Activated naive CD4-positive, alpha-beta T cell treated with Interleukin-2 at 50 U/mL for 16 hours (primary cell): ENCODE measurements around the gene IL1F10.
"Not testable (repeated sequence)": the region's sequence is repeated elsewhere in the genome, so short reads cannot be mapped to it uniquely, and the experiment has no call there.

Experiments
- DNase-seq: peaks from one replicate; pipeline ENCODE4 v3.0.0-alpha.2; 2020

Gene IL1F10

GRCh38 chr2:113084249-113085000 lies 16.7 kb downstream of the IL1F10 start:
- no peak for DNase-seq

GRCh38 chr2:113085542-113085941 lies 17.8 kb downstream of the IL1F10 start:
- no peak for DNase-seq

GRCh38 chr2:113088213-113088992 lies 20.6 kb downstream of the IL1F10 start:
- DNase-seq: no peak

- DNase-seq: no peak
Observed at GRCh38 chr2:113089916-113090315, 22.1 kb downstream of the IL1F10 start.

GRCh38 chr2:113091231-113091896 lies 23.6 kb downstream of the IL1F10 start:
- DNase-seq: no peak

DNA sequence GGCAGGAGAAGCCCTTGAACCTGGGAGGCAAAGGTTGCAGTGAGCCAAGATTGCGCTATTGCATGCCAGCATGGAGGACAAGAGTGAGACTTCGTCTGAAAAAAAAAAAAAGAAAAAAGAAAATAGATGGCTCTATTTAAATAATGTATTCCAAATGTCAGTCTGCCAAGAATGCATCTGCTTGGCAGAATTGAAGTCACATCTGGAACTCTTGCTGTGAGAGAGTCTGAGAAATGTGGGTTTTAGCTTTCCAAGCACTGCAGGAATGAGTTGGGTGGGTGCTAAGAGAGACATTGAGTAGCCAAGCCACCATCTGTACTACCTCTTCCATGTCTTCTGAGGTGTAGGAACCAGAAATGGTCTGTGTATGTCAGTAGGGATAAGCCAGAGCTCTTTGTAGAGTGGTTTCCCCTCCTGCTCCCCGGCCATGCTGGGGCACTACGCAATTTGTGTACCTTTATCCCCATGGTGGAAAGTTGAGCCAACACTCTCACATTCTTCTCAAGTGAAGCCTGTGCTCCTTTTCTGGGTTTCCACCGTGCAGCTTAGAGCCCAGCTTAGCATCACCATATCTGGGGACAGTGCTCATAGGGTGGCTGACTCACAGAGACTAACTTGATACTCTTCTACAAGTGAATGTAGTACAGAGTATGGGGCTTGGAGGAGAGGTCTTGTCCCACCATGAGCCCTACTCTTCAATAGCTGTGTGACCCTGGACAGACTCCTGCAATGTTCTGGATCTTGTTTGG lies 25.3 kb downstream of the IL1F10 start:
- DNase-seq: no peak

DNA sequence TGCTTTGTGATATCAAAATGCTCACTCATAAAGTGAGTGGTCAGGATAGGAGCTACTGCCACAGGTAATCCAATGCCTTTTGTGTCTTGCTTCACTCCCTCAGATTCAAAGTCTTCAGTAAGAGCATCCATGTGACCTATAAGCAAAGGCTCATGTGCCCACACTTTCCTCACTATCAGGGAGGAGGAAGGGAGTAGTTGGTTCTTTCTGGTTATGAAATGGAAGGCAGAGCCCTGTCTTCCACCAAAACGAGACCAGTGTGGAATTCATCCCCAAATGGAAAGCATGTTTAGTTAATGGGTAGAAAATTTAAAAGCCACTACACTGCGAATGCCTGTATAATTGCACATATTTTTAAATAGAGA lies 25.8 kb downstream of the IL1F10 start:
- no peak for DNase-seq

GRCh38 chr2:113096306-113096705 lies 28.5 kb downstream of the IL1F10 start:
- not testable (repeated sequence) for DNase-seq

- DNase-seq: not testable (repeated sequence)
Observed at GRCh38 chr2:113096842-113097618, 29.3 kb downstream of the IL1F10 start.

DNA sequence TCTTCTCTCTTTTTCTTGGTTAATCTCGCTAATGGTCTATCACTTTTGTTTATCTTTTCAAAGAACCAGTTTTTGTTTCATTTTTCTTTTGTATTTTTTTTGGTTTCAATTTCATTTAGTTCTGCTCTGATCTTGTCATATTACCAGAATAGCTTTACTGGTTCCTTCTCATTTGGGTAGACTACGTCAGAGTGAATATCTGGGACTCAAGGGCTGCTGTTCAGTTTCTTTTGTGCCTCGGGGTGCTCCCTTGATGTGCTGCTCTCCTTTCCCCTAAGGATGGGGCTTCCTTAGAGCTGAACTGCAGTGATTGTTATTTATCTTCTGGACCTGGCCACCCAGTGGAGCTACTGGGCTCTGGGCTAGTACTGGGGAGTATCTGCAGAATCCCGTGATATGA lies 30.3 kb downstream of the IL1F10 start:
- DNase-seq: peak; percentile 5

DNA sequence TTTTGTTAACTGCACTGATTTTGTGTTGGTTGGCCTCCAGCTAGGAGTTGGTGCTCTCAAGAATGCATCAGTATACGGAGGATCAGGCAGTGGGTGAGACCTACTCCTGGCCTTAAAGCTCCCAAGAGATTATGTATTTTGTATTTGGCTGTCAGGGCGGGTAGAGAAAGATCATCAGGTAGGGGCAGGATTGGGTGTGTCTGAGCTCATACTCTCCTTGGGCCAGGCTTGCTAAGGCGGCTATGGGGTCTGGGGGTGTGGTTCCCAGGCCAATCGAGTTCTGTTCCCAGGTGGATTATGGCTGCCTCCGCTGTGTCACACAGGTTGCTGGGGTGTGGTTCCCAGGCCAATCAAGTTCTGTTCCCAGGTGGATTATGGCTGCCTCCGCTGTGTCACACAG lies 30.8 kb downstream of the IL1F10 start:
- no peak for DNase-seq

DNA sequence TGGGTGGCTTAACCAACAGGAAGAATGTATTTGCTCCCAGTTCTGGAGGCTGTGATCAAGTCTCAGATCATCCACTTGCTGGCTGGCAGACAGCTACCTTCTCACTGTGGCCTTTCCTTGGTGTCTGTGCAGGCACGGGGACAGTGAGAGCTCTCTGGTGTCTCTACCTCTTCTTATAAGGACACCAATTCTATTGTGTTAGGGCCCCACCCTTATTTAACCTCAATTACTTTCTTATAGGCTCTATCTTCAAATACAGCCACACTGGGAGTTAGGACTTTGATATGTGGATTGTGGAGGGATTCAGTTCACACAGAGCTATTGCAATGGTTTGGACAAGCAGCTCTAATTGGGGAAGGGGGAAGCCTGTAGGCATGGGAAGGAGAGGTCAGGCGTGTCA lies 34.4 kb downstream of the IL1F10 start:
- DNase-seq: no peak

DNA sequence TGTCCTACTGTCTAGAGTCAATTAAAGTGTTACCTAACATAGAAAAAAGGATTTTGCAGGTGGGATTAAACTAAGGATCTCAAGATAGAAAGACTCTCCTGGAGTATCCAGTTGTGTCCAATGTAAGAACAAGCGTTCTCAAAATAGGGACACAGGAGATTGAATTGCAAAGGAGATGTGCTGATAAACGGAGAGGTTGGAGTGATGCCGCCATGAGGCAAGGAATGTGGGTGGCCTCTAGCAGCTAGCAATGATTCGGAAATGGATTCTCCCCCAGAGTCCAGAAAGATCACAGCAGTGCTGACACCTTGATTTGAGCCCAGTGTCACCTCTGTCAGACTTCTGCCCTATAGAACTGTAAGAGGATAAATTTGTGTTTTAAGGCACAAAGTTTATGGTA lies 35.5 kb downstream of the IL1F10 start:
- no peak for DNase-seq

GRCh38 chr2:113104054-113104611 lies 36.4 kb downstream of the IL1F10 start:
- peak; percentile 25 for DNase-seq

GRCh38 chr2:113105047-113105785 lies 37.4 kb downstream of the IL1F10 start:
- DNase-seq: peak; percentile 44

DNA sequence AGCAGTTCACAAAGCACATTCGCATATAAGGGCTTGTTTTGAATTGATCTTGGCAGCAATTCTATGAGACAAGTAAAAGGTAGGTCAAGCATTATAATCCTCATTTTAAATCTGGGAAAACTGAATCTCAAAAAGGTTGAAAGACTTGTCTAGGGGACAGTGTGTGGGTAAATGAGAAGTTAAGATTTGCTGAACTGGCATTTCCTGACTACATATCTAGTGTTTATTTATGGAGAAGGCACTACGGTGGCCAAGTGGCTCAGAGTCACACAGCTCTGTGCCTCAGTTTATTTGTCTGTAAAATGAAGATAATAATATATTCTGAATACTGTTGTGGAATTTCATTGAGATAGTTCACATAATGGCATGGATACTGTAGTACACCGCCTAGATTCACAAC lies 43.4 kb downstream of the IL1F10 start:
- DNase-seq: no peak

DNA sequence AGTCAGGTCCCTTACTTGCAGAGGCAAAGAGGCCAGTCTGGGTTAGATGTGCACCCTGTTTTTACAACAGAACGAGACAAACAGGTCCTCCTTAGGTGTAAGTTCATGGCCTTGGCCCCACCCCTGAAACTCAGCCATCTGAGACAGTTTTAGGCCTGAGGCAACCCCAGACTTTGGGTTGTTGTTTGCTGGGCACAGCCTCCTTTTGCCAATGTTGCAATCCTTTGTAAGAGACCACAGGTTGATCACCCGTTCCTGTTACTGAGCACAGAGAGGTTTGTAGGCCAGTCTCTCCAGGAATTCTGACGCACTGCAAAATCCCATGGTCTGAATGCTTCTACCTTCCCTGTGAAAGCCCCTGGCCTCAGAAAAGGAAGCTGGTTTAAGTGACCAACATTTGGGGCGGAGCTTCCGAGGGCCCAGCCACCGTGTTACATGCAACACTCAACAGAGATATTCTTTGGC lies 44.1 kb downstream of the IL1F10 start:
- no peak for DNase-seq

- DNase-seq: no peak
Observed at GRCh38 chr2:113112441-113112840, 44.7 kb downstream of the IL1F10 start.

- DNase-seq: no peak
Observed at GRCh38 chr2:113112871-113113270, 45.1 kb downstream of the IL1F10 start.

- no peak for DNase-seq
Observed at GRCh38 chr2:113113807-113114206, 46.0 kb downstream of the IL1F10 start.
